KBM-7 (cell line): ENCODE data around the gene FBXL7.
"Not testable (repeated sequence)": the region's sequence is repeated elsewhere in the genome, so short reads cannot be mapped to it uniquely, and the experiment has no call there.

Experiments
- DNase-seq: peaks from one replicate; pipeline ENCODE4 v3.0.0-alpha.2; 2015
- in situ Hi-C: fragments of 300-500 bp; cut with MboI; formaldehyde crosslinking; loops from 2 replicates; pipeline ENCODE4 v1.14.3; 2020; ENCODE audit warnings: low sequenced_read_pairs, low pct_unique_long_range_greater_than_20kb, mixed read lengths

FBXL7 gene

DNA sequence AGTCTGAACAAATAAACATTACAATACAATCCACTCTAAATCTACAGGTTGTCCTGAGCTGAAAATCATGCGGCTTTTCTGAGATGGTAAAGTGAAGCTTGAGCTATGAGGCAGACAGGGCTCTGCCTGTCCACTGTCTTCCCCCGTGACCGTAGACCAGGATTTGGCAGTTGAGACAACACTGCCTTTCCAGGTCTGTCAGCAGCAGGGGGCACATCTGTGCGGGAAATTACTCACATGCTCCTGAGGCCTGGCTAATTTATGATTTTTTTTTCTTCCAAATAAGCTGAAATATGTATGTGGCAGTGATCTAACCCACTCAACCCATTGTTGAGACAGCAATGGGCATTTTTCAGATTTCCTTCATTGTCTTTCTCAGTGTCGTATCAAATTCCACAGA, 307.9 kb downstream of the FBXL7 start:
- DNase-seq, result no peak
- in situ Hi-C loops, result no loop called here

DNA sequence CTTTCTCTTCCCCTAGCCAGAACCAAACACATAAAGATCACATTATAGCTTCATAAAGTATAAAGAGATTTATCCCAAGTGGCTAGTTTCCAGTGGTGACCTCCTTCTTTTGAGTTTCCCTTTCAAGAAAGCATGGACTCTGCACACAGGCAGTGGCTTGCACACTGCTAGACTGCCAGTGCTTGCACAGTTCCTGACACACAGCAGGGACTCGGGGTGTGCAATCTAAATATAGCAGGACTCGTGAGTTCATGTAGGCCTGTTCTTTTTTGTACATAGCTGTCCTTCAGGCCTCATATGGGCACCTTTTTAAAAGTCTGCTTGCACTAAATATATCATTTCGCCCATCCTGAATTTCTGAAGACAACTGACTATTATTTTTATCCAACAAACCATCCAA, 308.6 kb downstream of the FBXL7 start:
- in situ Hi-C loops, result no loop called here
- no peak for DNase-seq

DNA sequence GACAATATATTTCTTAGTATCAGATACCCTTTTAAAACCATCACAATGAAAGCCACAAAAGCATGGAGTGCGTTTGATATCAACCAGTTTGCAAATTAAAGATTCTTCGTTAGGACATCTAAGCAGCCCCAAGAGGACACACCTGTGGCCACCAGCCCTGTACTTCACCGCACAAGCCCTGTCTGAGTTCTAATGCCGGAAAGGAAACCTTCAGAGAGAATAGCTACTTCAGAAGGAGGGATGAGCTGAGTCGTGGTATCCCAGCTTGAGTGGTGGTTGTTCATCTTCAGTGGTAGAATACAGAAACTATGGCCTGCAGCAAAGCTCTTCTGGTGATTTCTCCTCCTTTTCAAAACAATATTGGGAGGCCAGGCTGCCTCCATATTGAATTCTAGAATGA, 319.6 kb downstream of the FBXL7 start:
- DNase-seq, result no peak
- in situ Hi-C loops, result no loop called here

DNA sequence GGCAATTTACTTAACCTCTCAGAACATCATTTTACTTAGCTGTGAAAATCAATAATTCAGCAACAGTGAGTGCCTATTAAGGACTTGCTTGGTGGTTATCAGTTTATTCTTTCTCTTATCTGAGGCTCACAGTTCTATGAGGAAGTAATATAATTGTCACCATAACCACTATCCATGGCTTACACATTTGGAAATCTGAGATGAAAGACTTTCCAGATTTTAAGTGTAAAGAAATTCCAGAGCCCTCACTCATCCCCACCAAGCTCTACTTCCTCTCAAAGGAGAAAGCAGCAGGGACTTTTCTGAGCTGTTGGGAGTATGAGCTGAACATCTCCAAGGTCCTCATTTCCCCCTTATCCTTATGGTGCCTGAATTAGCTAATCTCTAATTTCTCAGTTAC, 321.5 kb downstream of the FBXL7 start:
- DNase-seq, result no peak
- in situ Hi-C loops, result no loop called here

DNA sequence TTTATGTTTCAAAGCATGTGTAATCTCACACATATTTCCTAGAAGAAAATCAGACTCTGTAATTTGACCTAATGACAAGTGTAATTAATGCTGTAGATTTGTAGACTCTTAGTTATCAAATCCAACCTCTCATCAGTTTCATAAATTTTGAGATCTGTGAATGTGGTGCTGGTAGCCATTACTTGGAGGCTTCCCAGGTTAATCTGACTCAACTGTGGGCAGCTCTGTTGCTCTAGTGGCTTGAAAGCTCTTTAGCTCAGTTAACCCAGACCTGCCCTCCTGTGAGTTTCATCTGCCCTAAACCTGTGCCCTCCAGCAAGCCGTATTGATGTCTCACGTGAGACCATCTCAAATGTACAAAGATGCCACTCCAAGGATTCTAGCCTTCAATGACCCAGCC, 323.4 kb downstream of the FBXL7 start:
- in situ Hi-C loops, result no loop called here
- DNase-seq, result no peak

DNA sequence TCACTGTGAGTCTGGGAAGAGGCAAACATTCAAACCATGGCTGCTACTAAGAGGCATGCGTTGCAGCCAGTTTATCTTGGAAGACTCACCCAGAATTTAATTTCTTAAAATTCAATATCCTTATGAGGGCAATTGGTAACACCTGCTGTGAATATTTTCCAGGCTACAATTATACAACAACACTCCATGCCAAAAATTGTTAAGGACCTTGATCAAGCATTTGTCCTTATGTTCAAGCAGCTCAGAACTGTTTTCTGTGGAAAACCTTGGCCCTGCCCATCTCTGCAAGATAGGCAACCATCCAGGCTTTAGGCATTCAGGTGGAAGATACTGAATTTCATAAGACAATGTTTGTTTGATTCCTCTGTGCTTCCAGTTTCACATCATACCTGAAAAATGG, 327.8 kb downstream of the FBXL7 start:
- in situ Hi-C loops, result no loop called here
- DNase-seq, result no peak

DNA sequence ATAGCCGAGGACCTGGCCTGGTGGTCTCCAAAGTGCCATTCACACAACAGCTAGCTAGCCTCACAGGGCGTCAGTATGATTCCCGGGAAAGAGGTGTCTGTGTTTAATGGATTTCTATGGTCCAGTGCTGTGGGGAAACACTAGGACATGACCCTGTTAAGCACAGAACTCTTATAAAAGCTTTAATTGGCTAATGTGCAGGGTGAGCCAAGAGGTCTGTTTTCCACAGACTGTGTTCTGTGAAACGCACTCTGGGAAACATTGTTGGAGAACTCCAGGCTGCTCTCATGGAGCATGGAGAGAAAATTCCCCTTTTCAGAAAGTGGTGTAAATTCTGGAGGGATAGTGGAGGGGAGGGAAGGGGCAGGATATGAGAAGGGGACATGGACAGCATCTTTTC, 331.4 kb downstream of the FBXL7 start:
- no peak for DNase-seq
- in situ Hi-C loops, result no loop called here

DNA sequence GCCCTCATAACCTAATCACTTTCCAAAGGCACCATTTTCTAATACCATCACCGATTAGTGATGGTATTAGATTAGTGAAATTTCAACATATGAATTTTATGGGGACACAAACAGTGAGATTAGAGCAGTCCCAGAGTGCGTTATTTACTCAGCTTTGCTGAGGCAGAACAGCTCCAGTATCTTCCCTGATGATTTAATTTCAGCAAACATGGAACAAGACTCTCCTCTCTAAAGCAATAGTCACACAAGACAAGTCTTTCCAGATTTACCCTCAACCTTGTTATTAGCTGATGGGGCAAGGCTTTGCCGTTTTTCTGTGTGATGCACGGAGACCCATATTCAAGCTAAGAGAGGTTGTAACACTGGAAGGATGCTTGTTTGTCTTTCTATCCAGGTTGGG, 333.4 kb downstream of the FBXL7 start:
- no peak for DNase-seq
- in situ Hi-C loops, result no loop called here

DNA sequence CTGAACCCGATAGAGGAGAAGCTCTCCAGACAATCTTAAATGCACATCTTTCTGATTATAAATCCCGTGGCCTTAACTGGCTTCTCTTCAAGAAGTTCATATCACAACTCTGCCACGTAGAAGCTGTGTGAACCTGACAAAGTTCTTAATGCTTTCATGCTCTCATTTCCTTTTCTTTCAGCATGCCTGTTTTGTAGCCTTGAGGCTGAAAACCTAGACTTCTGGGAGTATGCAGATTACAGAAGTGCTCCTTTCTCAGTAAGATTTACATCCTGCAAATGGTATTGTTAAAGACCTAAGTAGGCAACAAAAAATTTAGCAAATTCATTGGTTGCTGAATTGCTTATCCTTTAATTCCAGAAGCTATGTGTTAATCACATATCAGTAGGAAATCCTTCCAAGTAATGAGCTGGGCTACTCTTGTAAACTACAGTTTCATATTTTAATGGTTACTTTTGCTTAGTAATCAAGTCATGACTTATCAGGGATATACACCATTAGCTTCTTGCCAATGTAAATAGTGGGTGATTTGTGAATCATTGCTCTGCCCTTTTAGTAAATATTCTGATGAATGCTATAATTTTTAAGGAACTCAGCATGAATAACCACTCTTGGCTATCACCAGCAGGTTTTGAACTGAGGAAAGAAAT, 334.7 kb downstream of the FBXL7 start:
- DNase-seq, result no peak
- in situ Hi-C loops, result no loop called here

DNA sequence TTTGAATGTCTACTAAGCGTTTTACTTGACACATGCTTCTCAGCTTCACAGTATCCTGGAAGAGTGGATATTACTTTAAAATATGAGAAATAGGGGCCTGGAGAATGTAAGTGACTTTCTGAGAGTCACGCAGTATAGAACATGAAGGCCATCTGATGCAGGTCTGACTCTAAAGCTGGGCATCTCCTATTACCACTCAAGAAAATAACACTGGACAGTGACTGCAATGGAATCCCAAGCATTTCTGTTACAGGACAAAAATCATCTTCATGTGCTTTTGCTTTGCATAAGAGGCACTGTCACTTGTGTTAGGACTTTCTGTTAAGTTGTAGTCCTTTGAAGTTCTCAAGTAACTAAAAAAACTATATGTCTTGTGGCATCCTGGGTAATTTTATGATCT, 335.5 kb downstream of the FBXL7 start:
- in situ Hi-C loops, result no loop called here
- DNase-seq, result no peak

DNA sequence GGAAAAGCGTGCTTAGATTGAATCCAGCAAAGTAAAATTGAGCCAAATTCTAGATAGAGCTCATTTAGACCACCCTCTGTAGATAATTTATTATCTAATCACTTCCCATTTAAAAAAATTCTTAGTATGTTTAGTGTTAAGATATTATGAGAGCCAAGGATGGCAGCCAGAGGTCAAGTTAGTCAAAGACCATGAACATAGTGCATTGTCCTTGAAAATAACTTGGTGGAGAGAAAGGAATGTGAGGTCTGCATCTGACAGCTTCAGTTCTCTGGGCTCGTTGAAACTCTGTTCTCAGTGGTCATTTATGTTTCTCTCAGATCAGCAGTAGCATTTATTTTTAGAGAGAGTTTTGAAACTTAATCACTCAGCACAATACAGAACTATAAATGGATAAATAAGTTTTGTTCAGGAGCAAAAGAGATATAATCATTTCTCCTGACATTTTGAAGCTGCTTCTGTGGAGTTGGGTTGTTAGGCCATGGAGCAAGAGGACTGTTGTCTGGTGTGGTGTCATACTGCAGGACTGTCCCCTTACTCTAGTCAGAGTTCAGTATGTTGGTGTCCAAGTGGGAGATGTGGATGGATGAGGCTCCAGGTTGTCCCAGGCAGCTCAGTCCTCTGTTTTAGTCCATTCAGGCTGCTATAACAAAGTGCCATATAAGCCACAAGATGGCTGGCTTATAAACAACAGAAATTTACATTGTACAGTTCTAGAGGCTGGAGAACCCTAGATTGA, 337.7 kb downstream of the FBXL7 start:
- in situ Hi-C loops, result no loop called here
- DNase-seq, result no peak

DNA sequence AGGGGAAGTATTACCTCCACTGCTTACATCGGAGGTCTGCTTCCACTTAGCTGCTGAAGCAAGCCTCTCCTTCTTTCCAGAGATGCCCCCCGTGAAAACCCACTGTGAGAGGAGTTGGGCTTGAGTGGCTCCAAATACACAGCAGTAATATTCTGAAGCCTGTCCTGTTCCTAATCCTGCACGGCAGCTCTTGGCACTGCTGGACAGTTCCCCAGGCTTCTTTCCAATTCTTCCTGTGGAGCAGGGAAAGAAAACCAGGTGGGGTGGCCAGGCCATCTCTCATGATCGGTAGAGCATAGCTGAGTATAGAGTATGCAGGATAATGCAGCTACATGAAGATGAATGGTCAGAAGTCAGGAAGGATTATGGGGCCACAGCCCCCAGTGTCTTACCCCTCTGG, 344.3 kb downstream of the FBXL7 start:
- no peak for DNase-seq
- in situ Hi-C loops, result no loop called here

DNA sequence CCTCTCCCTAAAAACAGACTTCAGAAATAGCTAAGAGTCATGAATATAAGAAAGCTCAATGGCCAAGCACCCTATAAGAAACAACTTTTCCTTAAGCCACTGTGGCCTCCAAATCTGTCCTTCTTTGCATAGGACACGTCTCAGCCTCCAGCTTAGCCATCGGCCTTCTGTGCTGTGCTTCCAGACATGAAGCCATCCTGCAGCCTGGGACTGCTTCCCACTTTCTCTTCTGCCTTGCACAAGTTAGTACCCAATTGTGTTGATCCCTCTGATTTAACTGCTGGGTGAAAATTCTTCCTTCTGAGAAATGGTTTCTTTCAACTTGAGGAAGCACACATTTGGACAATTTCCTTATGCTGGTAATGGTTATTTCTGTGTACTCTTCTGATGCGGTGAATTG, 344.9 kb downstream of the FBXL7 start:
- in situ Hi-C loops, result no loop called here

DNA sequence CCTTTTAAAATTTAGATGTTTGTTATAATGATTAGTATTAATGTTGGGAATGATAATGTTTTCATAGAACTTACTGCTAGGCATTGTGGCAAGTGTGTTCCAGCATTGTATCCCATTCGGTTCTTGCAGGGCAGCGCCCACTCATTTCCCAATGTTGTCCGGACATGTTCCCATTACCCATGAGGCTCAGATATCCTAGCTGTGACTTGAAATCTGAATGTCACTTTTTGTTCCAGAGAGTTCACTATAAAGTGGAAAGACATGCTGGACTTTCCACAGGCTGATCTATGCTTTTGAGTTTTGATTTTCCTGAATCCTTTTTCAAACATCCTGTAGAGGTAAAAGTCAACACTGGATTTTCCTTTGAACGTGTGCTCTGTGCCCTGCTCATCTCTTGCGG, 350.6 kb downstream of the FBXL7 start:
- in situ Hi-C loops, result no loop called here
- DNase-seq, result no peak

More for the DNA sequence above, 344.9 kb downstream of the FBXL7 start:
- no peak for DNase-seq

DNA sequence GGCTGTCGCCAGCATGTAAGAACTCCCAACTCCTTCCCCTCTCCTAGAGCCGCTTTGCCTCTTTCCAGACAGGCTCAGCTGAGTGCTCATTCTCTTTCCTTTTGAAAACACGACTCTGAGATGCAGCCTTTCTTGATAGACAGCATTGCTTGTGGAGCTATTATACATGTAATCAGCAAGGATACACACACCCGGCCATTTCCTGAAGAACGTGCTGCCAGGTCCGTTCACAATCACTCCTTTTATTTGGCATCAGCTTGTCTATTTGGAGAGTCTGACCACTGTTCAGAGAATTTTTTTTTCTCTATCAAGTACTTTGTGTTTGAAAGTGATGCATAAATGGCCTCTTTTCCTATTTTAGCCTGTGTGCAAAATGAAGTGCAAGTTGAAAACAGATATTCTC, 351.0 kb downstream of the FBXL7 start:
- no peak for DNase-seq
- in situ Hi-C loops, result no loop called here

DNA sequence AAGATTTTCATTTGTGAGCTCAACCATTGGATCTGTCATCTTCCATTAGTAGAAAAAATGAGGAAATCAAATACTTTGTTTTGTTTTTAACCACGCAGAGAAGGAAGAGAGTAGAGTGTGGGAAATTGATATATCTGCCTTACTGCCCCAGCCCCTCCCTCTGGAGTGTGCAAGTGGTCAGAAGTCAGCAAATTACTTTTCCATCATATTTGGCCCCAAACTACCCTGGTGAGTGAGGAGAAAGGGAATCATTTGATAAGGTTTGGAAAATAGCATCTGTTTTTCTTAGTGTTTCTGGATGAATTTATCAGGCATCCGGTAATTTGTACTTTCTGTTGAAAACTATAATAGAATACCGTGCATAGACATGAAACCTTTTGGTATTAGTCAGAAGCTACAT, 352.2 kb downstream of the FBXL7 start:
- DNase-seq, result no peak
- in situ Hi-C loops, result no loop called here

DNA sequence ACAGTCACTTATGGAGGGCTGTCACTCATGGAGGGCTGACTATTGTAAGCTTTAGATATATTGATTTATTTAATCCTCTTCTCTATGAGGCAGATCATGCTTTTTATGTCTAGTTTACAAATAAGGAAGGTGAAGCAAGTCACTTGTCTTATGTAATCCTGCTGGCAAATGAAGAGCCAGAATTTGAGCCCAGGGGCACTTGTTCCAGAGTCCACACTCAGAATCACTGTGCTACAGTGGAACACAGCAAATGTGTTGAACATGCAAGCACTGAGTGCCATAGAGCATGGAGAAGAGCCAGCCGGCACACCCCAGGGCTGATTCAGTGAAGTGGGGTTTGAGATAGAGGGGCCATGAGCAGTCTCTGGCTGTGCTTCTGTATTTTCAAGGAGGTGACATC, 353.0 kb downstream of the FBXL7 start:
- DNase-seq, result no peak
- in situ Hi-C loops, result no loop called here

DNA sequence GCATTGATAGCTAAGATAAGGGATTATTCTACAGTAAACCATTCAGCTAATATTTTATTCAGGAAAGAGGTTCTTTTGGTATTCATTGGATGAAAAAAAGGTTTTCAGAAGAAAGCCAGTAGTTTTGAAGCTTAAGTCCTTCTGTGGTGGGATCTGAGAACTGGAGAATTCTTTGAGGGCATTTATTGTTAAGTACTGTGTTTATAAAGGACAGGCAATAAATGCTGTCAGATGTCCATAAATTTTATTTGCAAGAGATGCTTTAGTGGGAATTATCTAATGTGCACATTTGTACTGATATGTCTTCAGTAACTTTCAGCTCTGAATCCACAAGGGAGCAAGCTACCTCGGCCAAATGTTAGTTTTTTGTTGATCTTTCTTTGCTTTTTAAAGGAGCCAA, 358.3 kb downstream of the FBXL7 start:
- DNase-seq, result no peak
- in situ Hi-C loops, result no loop called here

DNA sequence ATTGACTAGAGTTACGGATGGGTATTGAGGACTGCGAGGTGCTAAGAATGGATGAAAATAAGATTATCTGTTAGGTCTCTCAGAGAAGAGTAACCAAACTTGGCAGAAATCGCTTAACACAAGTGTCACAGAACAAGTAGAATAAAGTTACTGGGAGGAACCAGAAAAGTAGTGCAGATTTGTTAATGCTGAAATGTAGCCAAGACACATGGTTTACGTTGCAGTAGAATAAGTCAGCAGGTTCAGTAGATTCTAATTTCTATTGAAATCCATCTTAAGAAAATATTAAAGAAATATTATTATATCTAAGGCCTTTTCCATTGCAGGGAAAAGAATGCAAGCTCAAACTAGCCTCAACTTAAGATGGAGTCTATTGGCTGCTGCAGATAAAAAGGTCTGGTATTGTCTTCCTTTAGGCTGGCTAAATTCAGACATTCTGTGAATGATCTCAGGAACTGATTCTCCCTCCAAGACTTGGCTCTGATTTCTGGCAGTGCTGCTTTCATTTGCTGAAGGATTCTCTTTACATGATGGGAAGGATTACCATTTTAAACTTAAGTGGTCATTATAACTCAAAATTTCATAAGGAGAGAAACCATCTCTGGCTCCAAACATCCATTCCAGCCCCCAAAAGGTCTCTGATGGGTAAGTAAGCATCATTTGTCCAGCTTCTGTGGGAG, 364.7 kb downstream of the FBXL7 start:
- no peak for DNase-seq
- in situ Hi-C loops, result no loop called here

DNA sequence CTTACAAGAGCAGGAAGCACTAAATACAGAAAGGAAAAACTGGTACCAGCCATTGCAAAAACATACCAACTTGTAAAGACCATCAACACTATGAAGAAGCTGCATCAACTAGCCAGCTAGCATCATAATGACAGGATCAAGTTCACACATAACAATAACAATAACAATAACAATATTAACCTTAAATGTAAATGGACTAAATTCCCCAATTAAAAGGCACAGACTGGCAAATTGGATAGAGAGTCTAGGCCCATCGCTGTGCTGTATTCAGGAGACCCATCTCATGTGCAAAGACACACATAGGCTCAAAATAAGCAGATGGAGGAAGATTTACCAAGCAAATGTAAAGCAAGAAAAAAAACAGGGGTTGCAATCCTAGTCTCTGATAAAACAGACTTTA, 372.3 kb downstream of the FBXL7 start:
- DNase-seq, in situ Hi-C loops: not testable (repeated sequence)

DNA sequence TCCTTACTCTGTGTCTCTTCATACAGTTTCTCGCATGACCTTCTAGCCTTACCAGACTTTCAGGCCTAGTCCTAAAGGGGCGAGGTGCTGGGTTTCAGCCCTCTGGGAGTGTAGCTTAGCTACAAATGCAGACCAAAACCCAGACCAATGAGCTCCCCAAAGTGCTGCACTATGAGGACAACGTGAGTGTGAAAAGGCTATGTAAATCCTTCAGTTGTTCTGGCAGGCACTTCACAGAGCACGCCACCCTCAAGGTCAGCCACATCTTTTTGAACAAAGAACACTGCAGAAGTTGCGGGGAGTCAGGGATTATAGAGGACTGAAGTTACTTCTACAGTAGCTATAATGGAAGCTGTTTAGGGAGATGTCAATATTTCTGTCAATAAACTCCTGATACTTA, 377.9 kb downstream of the FBXL7 start:
- DNase-seq, result no peak
- in situ Hi-C loops, result no loop called here
